ENCODE data around the gene ATP11A.

ATP11A gene

DNA sequence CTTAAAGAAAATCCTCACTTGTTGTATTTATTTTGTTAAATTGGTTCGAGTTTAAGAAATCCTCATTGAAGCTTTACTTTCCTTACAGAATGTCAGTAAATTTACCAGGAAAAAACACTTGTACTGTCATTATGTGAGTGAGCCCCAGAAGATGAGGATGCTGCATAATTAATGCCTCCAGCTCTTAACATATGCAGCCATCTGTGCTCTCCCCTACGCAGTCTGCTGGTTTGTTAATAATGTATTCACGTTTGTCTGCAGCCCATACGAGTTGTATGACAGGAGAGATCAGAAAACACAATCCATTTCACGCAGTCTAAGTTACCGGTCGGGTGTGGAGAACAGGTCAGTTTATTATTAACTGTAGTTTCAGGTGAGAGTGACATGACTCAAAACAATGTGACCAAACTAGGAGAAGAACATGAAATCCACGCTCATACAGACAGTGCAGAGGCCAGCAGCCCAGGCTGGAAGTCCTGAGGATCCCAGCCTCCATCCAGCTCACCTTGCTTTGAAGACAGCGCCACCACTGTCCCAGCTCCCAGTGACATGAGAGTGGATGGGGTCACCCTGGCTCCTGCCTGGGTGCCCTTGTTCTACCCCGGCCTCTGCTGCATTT lies 19.8 kb upstream of the ATP11A start:
- no peaks in the 10 kb centered on the region for H3K27me3 ChIP-seq (ENCODE audit: insufficient read depth, poor library complexity, severe bottlenecking)
- TF ChIP-seq CTCF (IDR thresholded peaks at IDR 0.05; ENCODE audit: poor library complexity, severe bottlenecking), result no peak
- no peaks in the 10 kb centered on the region for H3K4me1 ChIP-seq (ENCODE audit: insufficient read depth, poor library complexity, severe bottlenecking)
- no peak overlapping the region for H3K4me3 ChIP-seq (ENCODE audit: severe bottlenecking)
- H3K27ac ChIP-seq (ENCODE audit: poor library complexity, severe bottlenecking), result no peak overlapping the region
- H3K36me3 ChIP-seq (ENCODE audit: low read depth), result no peaks in the 10 kb centered on the region
- DNase-seq (ENCODE audit: low spot score) (no peak), ATAC-seq (ENCODE audit: low read depth) (no peak)
- H3K9me3 ChIP-seq (ENCODE audit: severe bottlenecking), result no peaks in the 10 kb centered on the region

DNA sequence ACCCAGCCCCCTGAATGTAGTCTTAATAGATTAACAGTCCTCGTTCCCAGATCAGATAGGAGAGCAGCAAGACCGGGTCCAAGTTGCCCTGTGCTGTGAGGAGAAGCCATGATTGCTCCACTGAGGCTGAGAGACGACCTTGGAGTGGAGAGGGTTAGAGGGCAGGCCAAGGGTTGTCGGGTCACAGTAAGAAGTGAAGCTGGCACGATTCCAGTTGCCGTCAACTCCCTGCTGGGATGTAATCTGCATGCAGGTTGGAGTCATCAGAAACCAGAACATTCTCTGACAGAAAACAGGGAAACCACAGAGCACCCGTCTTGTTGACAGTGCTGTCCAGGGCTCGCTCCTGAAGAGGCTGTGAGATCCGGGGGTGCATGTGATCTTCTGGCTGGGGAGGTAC lies 19.0 kb upstream of the ATP11A start:
- no peaks in the 10 kb centered on the region for H3K4me1 ChIP-seq (ENCODE audit: insufficient read depth, poor library complexity, severe bottlenecking)
- no peak for ATAC-seq (ENCODE audit: low read depth)
- no peak for DNase-seq (ENCODE audit: low spot score)
- H3K27ac ChIP-seq (ENCODE audit: poor library complexity, severe bottlenecking), result no peak overlapping the region
- no peaks in the 10 kb centered on the region for H3K9me3 ChIP-seq (ENCODE audit: severe bottlenecking)
- H3K36me3 ChIP-seq (ENCODE audit: low read depth), result no peaks in the 10 kb centered on the region
- no peak for TF ChIP-seq CTCF (IDR thresholded peaks at IDR 0.05; ENCODE audit: poor library complexity, severe bottlenecking)
- H3K4me3 ChIP-seq (ENCODE audit: severe bottlenecking), result no peak overlapping the region
- peaks cover under 1% of the 10 kb centered on the region for H3K27me3 ChIP-seq (ENCODE audit: insufficient read depth, poor library complexity, severe bottlenecking)

- no peak overlapping the region for H3K27ac ChIP-seq (ENCODE audit: poor library complexity, severe bottlenecking)
- H3K4me1 ChIP-seq (ENCODE audit: insufficient read depth, poor library complexity, severe bottlenecking), result no peaks in the 10 kb centered on the region
- no peak overlapping the region for H3K4me3 ChIP-seq (ENCODE audit: severe bottlenecking)
- TF ChIP-seq CTCF (IDR thresholded peaks at IDR 0.05; ENCODE audit: poor library complexity, severe bottlenecking), result no peak
- no peaks in the 10 kb centered on the region for H3K36me3 ChIP-seq (ENCODE audit: low read depth)
- DNase-seq (ENCODE audit: low spot score) (no peak), ATAC-seq (ENCODE audit: low read depth) (no peak)
- no peaks in the 10 kb centered on the region for H3K9me3 ChIP-seq (ENCODE audit: severe bottlenecking)
- H3K27me3 ChIP-seq (ENCODE audit: insufficient read depth, poor library complexity, severe bottlenecking), result peaks cover 2% of the 10 kb centered on the region
These were observed 18.5 kb upstream of the ATP11A start for GRCh38 chr13:112671359-112671758.

DNA sequence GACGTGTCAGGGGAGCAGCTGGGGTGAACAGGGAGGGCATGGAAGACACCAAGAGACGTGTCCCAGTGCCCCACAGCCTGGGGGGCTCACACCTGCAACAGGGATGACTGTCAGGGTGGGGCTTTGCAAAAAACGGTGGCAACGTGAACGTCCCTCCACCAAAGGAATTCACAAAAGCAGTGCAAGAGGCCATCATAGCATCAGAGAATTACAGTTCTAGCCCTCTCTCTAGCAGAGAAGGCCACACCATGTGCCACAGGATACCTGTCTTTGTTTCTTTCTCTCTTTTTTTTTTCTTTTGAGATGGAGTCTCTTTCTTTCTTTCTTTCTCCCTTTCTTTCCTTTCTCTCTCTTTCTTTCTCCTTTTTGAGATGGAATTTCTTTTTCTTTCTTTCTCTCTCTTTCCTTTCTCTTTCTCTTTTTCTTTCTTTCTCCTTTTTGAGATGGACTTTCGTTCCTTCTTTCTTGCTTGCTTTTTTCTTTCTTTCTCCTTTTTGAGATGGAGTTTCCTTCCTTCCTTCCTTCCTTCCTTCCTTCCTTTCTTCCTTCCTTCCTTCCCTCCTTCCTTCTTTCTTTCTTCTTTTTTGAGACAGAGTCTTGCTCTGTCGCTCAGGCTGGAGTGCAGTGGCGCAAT lies 17.1 kb upstream of the ATP11A start:
- Histone ChIP-seq H3K4me1 (ENCODE audit: insufficient read depth, poor library complexity, severe bottlenecking) (no peaks in the 10 kb centered on the region), H3K27ac (ENCODE audit: poor library complexity, severe bottlenecking) (no peak overlapping the region), H3K36me3 (ENCODE audit: low read depth) (no peaks in the 10 kb centered on the region), H3K9me3 (ENCODE audit: severe bottlenecking) (no peaks in the 10 kb centered on the region), H3K4me3 (ENCODE audit: severe bottlenecking) (no peak overlapping the region), H3K27me3 (ENCODE audit: insufficient read depth, poor library complexity, severe bottlenecking) (peaks cover 2% of the 10 kb centered on the region)
- DNase-seq (ENCODE audit: low spot score) (no peak), ATAC-seq (ENCODE audit: low read depth) (no peak)
- no peak for TF ChIP-seq CTCF (IDR thresholded peaks at IDR 0.05; ENCODE audit: poor library complexity, severe bottlenecking)

Measured in RWPE2 (cell line).